GM21526 (cell line): ENCODE results near the gene RHOBTB1.

Experiments
- ATAC-seq: cut with Tn5 transposase; IDR thresholded peaks from one replicate; pipeline ENCODE4 v1.9.1; 2021; ENCODE audit warnings: moderate library complexity; ENCODE audit not compliant: unreplicated experiment, low FRiP score

The RHOBTB1 gene

DNA sequence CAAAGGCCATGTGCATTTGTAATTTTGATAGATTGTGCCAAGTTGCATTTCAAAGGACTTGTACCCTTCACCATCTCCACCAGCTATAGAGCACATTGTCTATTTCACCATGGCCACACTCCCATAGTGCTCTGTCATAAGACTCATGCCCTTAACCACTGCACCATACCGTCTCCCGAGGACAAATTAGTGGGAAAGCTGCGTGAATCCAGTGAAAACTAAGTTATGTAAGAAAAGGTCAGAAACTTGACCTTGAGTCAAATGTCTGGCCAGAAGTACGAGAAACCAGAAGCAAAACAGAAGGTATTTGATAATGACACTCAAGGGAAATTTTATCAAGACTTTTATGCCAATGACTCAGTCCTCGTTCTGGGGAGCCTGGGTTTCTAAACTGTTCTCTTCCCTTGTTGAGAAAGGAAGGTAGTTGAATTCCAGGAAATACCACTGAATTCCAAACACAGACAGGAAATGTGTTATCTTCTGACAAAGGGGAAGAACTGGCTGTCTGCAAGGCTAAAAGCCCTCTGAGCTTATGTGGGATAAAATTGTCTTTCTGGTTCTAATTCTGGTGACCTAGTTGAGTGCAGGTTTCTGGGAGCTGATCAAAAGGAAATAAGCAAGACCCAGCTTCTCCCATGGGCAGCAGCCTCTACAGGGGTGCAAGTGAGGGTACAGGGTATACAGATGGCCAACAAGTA is 116.0 kb downstream of the RHOBTB1 start:
- no peak for ATAC-seq

DNA sequence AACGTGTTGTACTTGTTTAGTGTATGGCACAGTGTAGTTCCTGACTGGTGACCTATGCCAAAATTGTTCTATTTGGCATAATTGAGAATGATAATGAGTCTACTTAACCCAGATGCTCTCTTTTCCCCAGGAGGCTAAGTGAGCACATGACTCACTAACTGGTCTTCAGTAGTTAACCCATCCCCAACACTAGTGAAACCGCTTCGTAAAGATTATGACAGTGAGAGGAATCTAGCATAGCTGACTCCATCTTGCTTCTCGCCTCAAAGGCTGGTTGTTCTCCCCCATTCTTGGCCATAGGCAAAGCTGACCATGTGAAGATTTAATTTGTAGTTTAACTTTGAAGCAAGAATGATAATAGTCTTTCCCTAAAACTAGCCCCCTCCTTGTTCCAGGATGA is 118.5 kb downstream of the RHOBTB1 start:
- ATAC-seq: no peak

DNA sequence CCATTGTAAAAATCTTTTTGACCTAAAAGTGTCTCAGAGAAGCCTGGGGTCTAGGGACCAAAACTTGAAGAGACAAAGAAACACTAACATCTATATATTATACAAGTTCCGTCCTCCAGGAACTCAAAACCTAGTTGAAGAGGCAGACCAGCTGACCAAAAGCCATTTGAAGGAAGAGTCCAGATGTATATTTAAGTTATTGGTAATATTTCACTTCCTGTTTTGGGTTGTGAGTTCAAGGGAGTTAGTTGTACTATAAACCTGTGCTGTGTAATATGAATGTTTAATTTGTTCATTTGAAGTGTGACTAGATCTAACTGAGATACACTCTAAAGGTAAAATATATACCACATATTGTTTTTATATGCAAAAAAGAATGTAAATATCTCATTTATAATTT is 120.7 kb downstream of the RHOBTB1 start:
- ATAC-seq: no peak

DNA sequence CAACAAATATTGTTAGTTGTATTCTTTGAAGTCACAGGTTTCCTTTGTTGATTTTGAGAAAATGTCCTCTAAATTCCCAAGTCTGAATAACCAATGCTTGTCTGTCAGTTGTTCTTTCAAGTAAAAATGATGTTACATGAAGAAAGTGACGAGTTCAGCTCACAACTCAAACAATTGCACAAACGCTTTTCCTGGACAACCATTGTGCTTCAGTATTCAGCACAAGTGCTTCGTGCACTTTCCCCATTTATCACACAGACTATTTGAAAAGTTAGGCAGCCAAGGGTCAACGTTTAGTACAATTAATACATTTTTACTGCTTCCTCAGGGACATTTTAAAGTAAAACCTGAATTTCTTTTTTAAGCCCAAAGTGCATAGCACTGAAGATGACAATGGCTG is 121.2 kb downstream of the RHOBTB1 start:
- no peak for ATAC-seq

DNA sequence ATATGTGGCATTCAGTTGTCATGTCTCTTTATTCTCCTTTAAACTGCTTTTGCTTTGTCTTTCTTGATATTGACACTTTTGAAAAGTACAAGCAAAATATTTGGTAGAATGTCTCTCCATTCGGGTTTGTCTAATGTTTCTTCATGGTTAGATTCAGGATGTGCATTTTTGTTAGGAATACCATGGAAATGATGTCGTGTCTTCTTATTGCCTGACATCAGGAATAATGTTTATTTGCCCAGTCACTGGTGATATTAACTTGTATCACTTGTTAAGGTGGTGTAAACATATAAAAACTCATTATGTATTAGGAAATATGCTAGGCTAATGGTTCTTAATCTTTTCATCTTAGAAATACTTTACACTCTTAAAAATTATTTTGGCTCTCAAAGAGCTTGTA is 122.3 kb downstream of the RHOBTB1 start:
- no peak for ATAC-seq

DNA sequence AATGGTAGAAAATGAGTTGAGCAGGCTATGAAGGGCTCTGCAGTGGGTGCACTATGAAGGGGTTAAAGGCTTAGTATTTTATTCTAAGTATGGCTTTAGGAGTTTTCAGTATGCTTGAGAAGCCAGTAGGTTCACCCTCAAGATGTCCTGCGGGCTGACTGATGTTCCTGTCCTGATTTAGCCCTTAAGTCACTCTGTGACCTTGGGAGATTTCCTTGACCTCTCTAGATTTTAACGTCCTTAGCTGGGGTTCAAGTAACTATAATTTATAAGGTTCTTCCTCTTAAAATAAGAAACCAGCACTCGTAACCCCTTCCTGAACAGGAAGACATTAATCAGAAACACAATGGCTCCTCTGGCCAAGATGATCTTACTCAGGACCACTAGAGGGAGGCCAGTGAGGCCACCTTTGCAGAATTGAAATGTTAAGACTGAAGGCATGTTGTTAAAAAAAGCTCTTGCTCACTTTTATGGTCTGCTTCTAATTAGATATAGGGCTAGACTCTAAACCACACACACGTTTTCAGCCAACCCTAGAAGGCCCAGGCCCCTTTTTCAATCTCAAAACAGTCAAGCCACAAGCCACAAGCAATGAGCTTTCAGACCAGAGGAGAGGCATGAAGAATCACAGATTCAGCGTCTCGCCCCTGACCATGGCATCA is 123.8 kb downstream of the RHOBTB1 start:
- ATAC-seq: peak; percentile 63
